ENCODE results near the gene LIPK. TPM values are rescaled to one million over a fixed set of nuclear protein-coding genes. Genes with fewer than 3 reads are reported as not detected.

LIPK gene
- total RNA-seq, 1 donor from 2014 or later = not detected

DNA sequence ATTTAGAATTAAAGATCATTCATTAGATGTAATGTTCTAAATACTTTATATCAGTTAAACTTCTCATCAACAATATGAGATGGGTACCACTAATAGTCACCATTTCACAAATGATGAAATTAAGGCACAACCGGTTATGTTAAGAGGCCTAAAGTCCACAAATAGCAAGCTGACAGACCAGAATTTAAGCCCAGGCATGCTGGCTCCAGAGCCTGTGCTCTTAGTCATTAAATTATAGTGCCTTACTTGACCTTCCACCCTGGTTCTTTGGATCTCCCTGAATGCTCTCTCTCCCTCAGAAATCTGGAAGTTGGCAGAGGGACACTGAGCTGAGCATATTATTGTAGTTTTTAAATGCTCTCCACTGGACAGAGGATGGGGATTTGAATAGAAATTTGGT is 57.4 kb downstream of the LIPK start:
- DNase-seq (ENCODE audit: low read depth) (no peak), FAIRE-seq (no peak)
- H3K4me3 ChIP-seq (ENCODE audit: insufficient read depth, low read depth, low read length) = no peak overlapping the region
- no peak overlapping the region for H3K4me3 Mint-ChIP-seq (ENCODE audit: unreplicated experiment)
- H3K9me3 ChIP-seq (ENCODE audit: insufficient read depth, low read depth, low read length) = no peaks in the 10 kb centered on the region
- H4K20me1 ChIP-seq (ENCODE audit: insufficient read depth, low read length) = no peaks in the 10 kb centered on the region
- H3K4me1 Mint-ChIP-seq (ENCODE audit: low read depth, unreplicated experiment) = no peaks in the 10 kb centered on the region
- no peaks in the 10 kb centered on the region for H3K36me3 ChIP-seq (ENCODE audit: insufficient read depth, low read length)
- TF ChIP-seq EZH2 (IDR thresholded peaks at IDR 0.05; ENCODE audit: insufficient read depth, low read length) (no peak), CTCF (IDR thresholded peaks at IDR 0.05; ENCODE audit: insufficient read depth, low read depth, low read length) (no peak)
- no peak overlapping the region for H3K27ac ChIP-seq (ENCODE audit: low read depth, low read length)
- H3K9me3 Mint-ChIP-seq (ENCODE audit: unreplicated experiment) = peaks cover 2% of the 10 kb centered on the region
- H3K27ac Mint-ChIP-seq (ENCODE audit: unreplicated experiment) = no peak overlapping the region
- H3K4me1 ChIP-seq (ENCODE audit: insufficient read depth, low read length) = no peaks in the 10 kb centered on the region
- no peak overlapping the region for H2AFZ ChIP-seq (ENCODE audit: low read depth, low read length)
- no peaks in the 10 kb centered on the region for H3K27me3 Mint-ChIP-seq (ENCODE audit: low read depth, unreplicated experiment)
- no peak overlapping the region for H3K4me2 ChIP-seq (ENCODE audit: low read length)
- H3K27me3 ChIP-seq (ENCODE audit: insufficient read depth, low read length) = no peaks in the 10 kb centered on the region
- no peaks in the 10 kb centered on the region for H3K79me2 ChIP-seq (ENCODE audit: insufficient read depth, low read length)
- no peak overlapping the region for H3K9ac ChIP-seq (ENCODE audit: low read length)
- H3K36me3 Mint-ChIP-seq (ENCODE audit: low read depth, unreplicated experiment) = no peaks in the 10 kb centered on the region

GRCh38 chr10:88764110-88764509 is 58.1 kb downstream of the LIPK start:
- Histone ChIP-seq H4K20me1 (ENCODE audit: insufficient read depth, low read length) (no peaks in the 10 kb centered on the region), H3K9ac (ENCODE audit: low read length) (no peak overlapping the region), H3K4me1 (ENCODE audit: insufficient read depth, low read length) (no peaks in the 10 kb centered on the region), H2AFZ (ENCODE audit: low read depth, low read length) (no peak overlapping the region), H3K79me2 (ENCODE audit: insufficient read depth, low read length) (no peaks in the 10 kb centered on the region), H3K27ac (ENCODE audit: low read depth, low read length) (no peak overlapping the region), H3K36me3 (ENCODE audit: insufficient read depth, low read length) (no peaks in the 10 kb centered on the region), H3K4me2 (ENCODE audit: low read length) (no peak overlapping the region), H3K9me3 (ENCODE audit: insufficient read depth, low read depth, low read length) (no peaks in the 10 kb centered on the region), H3K4me3 (ENCODE audit: insufficient read depth, low read depth, low read length) (no peak overlapping the region), H3K27me3 (ENCODE audit: insufficient read depth, low read length) (no peaks in the 10 kb centered on the region)
- FAIRE-seq (no peak), DNase-seq (ENCODE audit: low read depth) (no peak)
- Mint-ChIP-seq H3K27me3 (ENCODE audit: low read depth, unreplicated experiment) (no peaks in the 10 kb centered on the region), H3K27ac (ENCODE audit: unreplicated experiment) (no peak overlapping the region), H3K9me3 (ENCODE audit: unreplicated experiment) (no peaks in the 10 kb centered on the region), H3K4me3 (ENCODE audit: unreplicated experiment) (no peak overlapping the region), H3K4me1 (ENCODE audit: low read depth, unreplicated experiment) (no peaks in the 10 kb centered on the region), H3K36me3 (ENCODE audit: low read depth, unreplicated experiment) (no peaks in the 10 kb centered on the region)
- TF ChIP-seq EZH2 (IDR thresholded peaks at IDR 0.05; ENCODE audit: insufficient read depth, low read length) = no peak
- TF ChIP-seq CTCF (IDR thresholded peaks at IDR 0.05; ENCODE audit: insufficient read depth, low read depth, low read length) = no peak

GRCh38 chr10:88765816-88766215 is 59.8 kb downstream of the LIPK start:
- no peaks in the 10 kb centered on the region for H4K20me1 ChIP-seq (ENCODE audit: insufficient read depth, low read length)
- Mint-ChIP-seq H3K36me3 (ENCODE audit: low read depth, unreplicated experiment) (no peaks in the 10 kb centered on the region), H3K27ac (ENCODE audit: unreplicated experiment) (no peak overlapping the region), H3K27me3 (ENCODE audit: low read depth, unreplicated experiment) (no peaks in the 10 kb centered on the region), H3K4me1 (ENCODE audit: low read depth, unreplicated experiment) (no peaks in the 10 kb centered on the region), H3K9me3 (ENCODE audit: unreplicated experiment) (no peaks in the 10 kb centered on the region), H3K4me3 (ENCODE audit: unreplicated experiment) (no peak overlapping the region)
- no peak for TF ChIP-seq CTCF (IDR thresholded peaks at IDR 0.05; ENCODE audit: insufficient read depth, low read depth, low read length)
- no peak for TF ChIP-seq EZH2 (IDR thresholded peaks at IDR 0.05; ENCODE audit: insufficient read depth, low read length)
- FAIRE-seq (no peak), DNase-seq (ENCODE audit: low read depth) (no peak)
- no peaks in the 10 kb centered on the region for H3K27me3 ChIP-seq (ENCODE audit: insufficient read depth, low read length)
- no peak overlapping the region for H3K27ac ChIP-seq (ENCODE audit: low read depth, low read length)
- H3K4me1 ChIP-seq (ENCODE audit: insufficient read depth, low read length) = no peaks in the 10 kb centered on the region
- no peak overlapping the region for H3K9ac ChIP-seq (ENCODE audit: low read length)
- no peak overlapping the region for H2AFZ ChIP-seq (ENCODE audit: low read depth, low read length)
- H3K4me3 ChIP-seq (ENCODE audit: insufficient read depth, low read depth, low read length) = no peak overlapping the region
- H3K9me3 ChIP-seq (ENCODE audit: insufficient read depth, low read depth, low read length) = no peaks in the 10 kb centered on the region
- H3K4me2 ChIP-seq (ENCODE audit: low read length) = no peak overlapping the region
- no peaks in the 10 kb centered on the region for H3K36me3 ChIP-seq (ENCODE audit: insufficient read depth, low read length)
- H3K79me2 ChIP-seq (ENCODE audit: insufficient read depth, low read length) = no peaks in the 10 kb centered on the region
